IMR-90 (cell line): ENCODE data around the gene LAMA5. TPM values are rescaled to one million over a fixed set of nuclear protein-coding genes. Genes with fewer than 3 reads are reported as not detected.

Experiments
- ATAC-seq: fragments of 200-7000 bp; cut with Tn5 transposase; 2 replicates; pipeline ENCODE4 v1.9.1; 2020; ENCODE audit warnings: low read depth, mild to moderate bottlenecking, moderate library complexity
- BruUV-seq: library from RNA; stranded (reverse); fragments of 400-500 nt; replicated peaks from 2 replicates; lab custom pipeline; 2021; lab: Mats Ljungman, UMichigan
- CTCF ChIA-PET: fragments of 300-600 bp; formaldehyde crosslinking; extraction: SDS; loops from one replicate; lab custom pipeline; 2021; ENCODE audit warnings: antibody characterized with exemption; lab: Yijun Ruan, JAX
- POLR2A ChIA-PET: fragments of 300-600 bp; sonication (Branson Sonifier 250); formaldehyde crosslinking; loops from one replicate; lab custom pipeline; 2022; ENCODE audit warnings: antibody characterized with exemption; ENCODE audit not compliant: unreplicated experiment; lab: Charles Lee
- DNase-seq: peaks from one replicate; pipeline ENCODE4 v3.0.0; 2013
- H2AFZ ChIP-seq: replicated peaks from 2 replicates; pipeline ENCODE3; 2013; ENCODE audit warnings: low read length, mild to moderate bottlenecking; ENCODE audit not compliant: poor library complexity
- H2AK5ac ChIP-seq: 2 replicates; pipeline ENCODE4 v1.6.1; 2013; ENCODE audit warnings: low read depth, low read length, inconsistent platforms
- H2AK9ac ChIP-seq: replicated peaks from 2 replicates; pipeline ENCODE3; 2013; ENCODE audit warnings: mild to moderate bottlenecking, low read depth, low read length, moderate library complexity; ENCODE audit not compliant: poor library complexity
- H2BK120ac ChIP-seq: 2 replicates; pipeline ENCODE4 v1.6.1; 2013; ENCODE audit warnings: low read depth, low read length, inconsistent platforms
- H2BK15ac ChIP-seq: 3 replicates; pipeline ENCODE4 v1.6.1; 2013; ENCODE audit warnings: low read depth, low read length, inconsistent platforms
- H2BK20ac ChIP-seq: 2 replicates; pipeline ENCODE4 v1.6.1; 2013; ENCODE audit warnings: low read depth, mild to moderate bottlenecking, inconsistent platforms, low read length, moderate library complexity
- H2BK5ac ChIP-seq: 2 replicates; pipeline ENCODE4 v1.6.1; 2013; ENCODE audit warnings: mild to moderate bottlenecking, low read depth, low read length, inconsistent platforms; ENCODE audit not compliant: poor library complexity, severe bottlenecking
- H3K14ac ChIP-seq: replicated peaks from 2 replicates; pipeline ENCODE4 v1.6.1; 2013; ENCODE audit warnings: low read depth, low read length, inconsistent platforms
- H3K18ac ChIP-seq: 2 replicates; pipeline ENCODE4 v1.6.1; 2013; ENCODE audit warnings: low read depth, low read length, control low read depth
- H3K23ac ChIP-seq: 2 replicates; pipeline ENCODE4 v1.6.1; 2013; ENCODE audit warnings: low read depth, low read length, inconsistent platforms
- H3K27ac ChIP-seq: 2 replicates; pipeline ENCODE4 v1.5.1; 2013; ENCODE audit warnings: mild to moderate bottlenecking, control low read depth, low read length; ENCODE audit not compliant: insufficient read depth
- H3K27me3 ChIP-seq: 2 replicates; pipeline ENCODE4 v1.6.1; 2013; ENCODE audit warnings: low read length; ENCODE audit not compliant: control insufficient read depth, insufficient read depth
- H3K36me3 ChIP-seq: 2 replicates; pipeline ENCODE4 v1.6.1; 2013; ENCODE audit warnings: low read length, mixed read lengths; ENCODE audit not compliant: control insufficient read depth, insufficient read depth
- H3K4ac ChIP-seq: 2 replicates; pipeline ENCODE4 v1.6.1; 2013; ENCODE audit warnings: low read depth, low read length, inconsistent platforms
- H3K4me1 ChIP-seq: 2 replicates; pipeline ENCODE4 v1.6.1; 2013; ENCODE audit warnings: low read length, mixed read lengths; ENCODE audit not compliant: control insufficient read depth, insufficient read depth
- H3K4me2 ChIP-seq: 2 replicates; pipeline ENCODE4 v1.6.1; 2013; ENCODE audit warnings: low read depth, mild to moderate bottlenecking, control low read depth, low read length, moderate library complexity
- H3K4me3 ChIP-seq: 2 replicates; pipeline ENCODE4 v1.5.1; 2013; ENCODE audit warnings: low read depth, mild to moderate bottlenecking, control low read depth, low read length, moderate library complexity; ENCODE audit not compliant: insufficient read depth
- H3K56ac ChIP-seq: 2 replicates; pipeline ENCODE4 v1.6.1; 2013; ENCODE audit warnings: low read length, inconsistent platforms; ENCODE audit not compliant: insufficient read depth; ENCODE audit errors: extremely low read depth
- H3K79me1 ChIP-seq, 2 experiments: 2 replicates each; pipeline ENCODE4 v1.6.1; 2013; ENCODE audit warnings: low read length in 2 of 2, inconsistent platforms in 1 of 2, low read depth in 1 of 2
- H3K9ac ChIP-seq: 2 replicates; pipeline ENCODE4 v1.6.1; 2013; ENCODE audit warnings: low read depth, low read length, control low read depth
- H3K9me1 ChIP-seq: 2 replicates; pipeline ENCODE4 v1.6.1; 2013; ENCODE audit warnings: low read length, inconsistent platforms; ENCODE audit not compliant: insufficient read depth
- H3K9me3 ChIP-seq: 2 replicates; pipeline ENCODE4 v1.6.1; 2013; ENCODE audit warnings: low read length; ENCODE audit not compliant: control insufficient read depth, insufficient read depth
- H4K20me1 ChIP-seq: 2 replicates; pipeline ENCODE4 v1.6.1; 2013; ENCODE audit warnings: low read length, inconsistent platforms; ENCODE audit not compliant: insufficient read depth
- H4K5ac ChIP-seq: 2 replicates; pipeline ENCODE4 v1.6.1; 2013; ENCODE audit warnings: mild to moderate bottlenecking, low read depth, low read length, control low read depth
- H4K8ac ChIP-seq, 2 experiments: 2 replicates each; pipeline ENCODE4 v1.6.1; 2013; ENCODE audit warnings: low read depth in 2 of 2, low read length in 2 of 2, control low read depth in 1 of 2, inconsistent platforms in 1 of 2
- H4K91ac ChIP-seq: 2 replicates; pipeline ENCODE4 v1.6.1; 2013; ENCODE audit warnings: low read depth, low read length, inconsistent platforms; ENCODE audit not compliant: insufficient read depth
- BHLHE40 ChIP-seq: fragments of 150-350 bp; IDR thresholded peaks from 2 replicates; pipeline ENCODE4 v1.6.1; 2016; ENCODE audit warnings: mild to moderate bottlenecking, low read depth, low read length
- CEBPB ChIP-seq: IDR thresholded peaks from 2 replicates; pipeline ENCODE4 v1.6.1; 2012; ENCODE audit warnings: low read depth, low read length, improper control_type of control experiment
- CHD1 ChIP-seq: IDR thresholded peaks from 2 replicates; pipeline ENCODE4 v1.6.1; 2012; ENCODE audit warnings: low read depth, low read length, improper control_type of control experiment
- ELK1 ChIP-seq: fragments of 150-350 bp; IDR thresholded peaks from 2 replicates; pipeline ENCODE4 v1.6.1; 2016; ENCODE audit warnings: low read depth, mild to moderate bottlenecking, low read length, moderate library complexity, borderline replicate concordance
- FOS ChIP-seq: fragments of 150-350 bp; IDR thresholded peaks from 2 replicates; pipeline ENCODE4 v1.6.1; 2016; ENCODE audit warnings: low read depth, low read length
- MAFK ChIP-seq: IDR thresholded peaks from 2 replicates; pipeline ENCODE4 v1.6.1; 2012; ENCODE audit warnings: low read depth, low read length, improper control_type of control experiment
- MXI1 ChIP-seq: IDR thresholded peaks from 2 replicates; pipeline ENCODE4 v1.6.1; 2012; ENCODE audit warnings: low read depth, mild to moderate bottlenecking, low read length, moderate library complexity, borderline replicate concordance
- NFE2L2 ChIP-seq: fragments of 150-350 bp; IDR thresholded peaks from 2 replicates; pipeline ENCODE4 v1.6.1; 2016; ENCODE audit warnings: low read depth, mild to moderate bottlenecking, low read length
- POLR2A ChIP-seq: IDR thresholded peaks from 2 replicates; pipeline ENCODE4 v1.6.1; 2012; ENCODE audit warnings: mild to moderate bottlenecking, low read depth, low read length
- RAD21 ChIP-seq: IDR thresholded peaks from 2 replicates; pipeline ENCODE4 v1.6.1; 2012; ENCODE audit warnings: low read length, improper control_type of control experiment
- RCOR1 ChIP-seq: IDR thresholded peaks from 2 replicates; pipeline ENCODE4 v1.6.1; 2012; ENCODE audit warnings: mild to moderate bottlenecking, low read length, improper control_type of control experiment; ENCODE audit not compliant: insufficient replicate concordance
- SMC3 ChIP-seq: fragments of 150-350 bp; IDR thresholded peaks from 2 replicates; pipeline ENCODE4 v1.6.1; 2016; ENCODE audit warnings: low read depth, mild to moderate bottlenecking, antibody characterized with exemption, low read length, moderate library complexity
- WGBS, 2 experiments: methylation state at CpG; one replicate each; pipeline versions ENCODE4 v1.1.5 to v1.1.7; 2013; ENCODE audit warnings: missing lambda C conversion rate in 2 of 2; ENCODE audit not compliant: insufficient read length in 1 of 2; ENCODE audit errors: extremely low coverage in 2 of 2; 5-methylcytosine and 5-hydroxymethylcytosine counted together
- dilution Hi-C: fragments of 300-500 bp; cut with HindIII; formaldehyde crosslinking; loops from one replicate; pipeline ENCODE4 v1.14.3; 2018; ENCODE audit warnings: low sequenced_read_pairs; ENCODE audit not compliant: unreplicated experiment
- in situ Hi-C: fragments of 300-500 bp; cut with MboI; formaldehyde crosslinking; loops from 3 replicates; pipeline ENCODE4 v1.14.3; 2019; ENCODE audit warnings: low sequenced_read_pairs, inconsistent platforms, mixed read lengths
- intact Hi-C: fragments of 100-400 bp; cut with micrococcal nuclease; formaldehyde crosslinking; loops from 2 replicates; pipeline ENCODE4 v1.10.0; 2022
- polyA plus RNA-seq, 3 experiments: library from polyadenylated mRNA; depleted of rRNA; stranded (reverse); fragments of >200 nt; gene quantifications; 2 replicates each; pipeline ENCODE4 v1.2.3, GENCODE V29; 2012; ENCODE audit warnings: low replicate concordance in 1 of 3
- total RNA-seq: library from RNA; depleted of rRNA; stranded (reverse); fragments of >200 nt; gene quantifications from 2 replicates; pipeline ENCODE4 v1.2.3, GENCODE V29; 2012
- TF ChIP-seq, protein P1 (sequence below): fragments of 150-350 bp; IDR thresholded peaks from 2 replicates; pipeline ENCODE4 v1.6.1; 2017; ENCODE audit warnings: mild to moderate bottlenecking, antibody characterized with exemption, low read length, low read depth
- TF ChIP-seq, protein P2 (sequence below): conservative IDR thresholded peaks from 2 replicates; pipeline ENCODE4 v1.5.1; 2012; ENCODE audit warnings: mild to moderate bottlenecking, low read depth, low read length, improper control_type of control experiment

The LAMA5 gene
- total and polyA plus RNA-seq, 2 of the 4 experiments (the other 2 are of a cell fraction), result 0.90 to 7.3 TPM

- Histone ChIP-seq H2AFZ (no peak overlapping the region), H2BK5ac (no peak overlapping the region), H4K5ac (no peak overlapping the region), H4K91ac (no peak overlapping the region), H3K23ac (no peak overlapping the region), H3K14ac (no peak overlapping the region), H2BK120ac (no peak overlapping the region), H3K4me3 (no peak overlapping the region), H4K20me1 (peaks cover 5% of the 10 kb centered on the region; the same call in 1 of the 2 replicates), H3K4me1 (no peaks in the 10 kb centered on the region), H3K27ac (no peak overlapping the region), H3K36me3 (peaks cover 35% of the 10 kb centered on the region), H2BK15ac (no peak overlapping the region), H3K4ac (no peak overlapping the region), H4K8ac (no peak overlapping the region), H3K4me2 (no peak overlapping the region), H2AK5ac (no peak overlapping the region), H3K9me3 (no peaks in the 10 kb centered on the region), H3K56ac (no peak overlapping the region), H3K18ac (no peak overlapping the region), H3K9me1 (no peaks in the 10 kb centered on the region), H3K27me3 (no peaks in the 10 kb centered on the region), H2AK9ac (no peak overlapping the region), H2BK20ac (no peak overlapping the region), H3K79me1 (peaks cover 8 to 13% of the 10 kb centered on the region in 2 experiments; a peak in 3 of 4 replicates), H3K9ac (no peak overlapping the region)
- WGBS, 2 experiments, result 84% methylated on average over 7 of the region's 10 CpGs; no CpG with 5 or more reads in 1 of the 2 experiments
- intact Hi-C loops, result no loop called here
- dilution Hi-C loops, result no loop called here
- POLR2A ChIA-PET, result no interaction called here
- DNase-seq (no peak), ATAC-seq (no peak)
- BruUV-seq, result no TSS peak
- CTCF ChIA-PET, result no interaction called here
- in situ Hi-C loops, result no loop called here
- TF ChIP-seq RCOR1, result no peak
- no peak for TF ChIP-seq SMC3
- TF ChIP-seq CEBPB, result no peak
- TF ChIP-seq FOS, result no peak
- TF ChIP-seq MXI1, result no peak
- TF ChIP-seq MAFK, result no peak
- no peak for TF ChIP-seq BHLHE40
- TF ChIP-seq, protein P1, sequence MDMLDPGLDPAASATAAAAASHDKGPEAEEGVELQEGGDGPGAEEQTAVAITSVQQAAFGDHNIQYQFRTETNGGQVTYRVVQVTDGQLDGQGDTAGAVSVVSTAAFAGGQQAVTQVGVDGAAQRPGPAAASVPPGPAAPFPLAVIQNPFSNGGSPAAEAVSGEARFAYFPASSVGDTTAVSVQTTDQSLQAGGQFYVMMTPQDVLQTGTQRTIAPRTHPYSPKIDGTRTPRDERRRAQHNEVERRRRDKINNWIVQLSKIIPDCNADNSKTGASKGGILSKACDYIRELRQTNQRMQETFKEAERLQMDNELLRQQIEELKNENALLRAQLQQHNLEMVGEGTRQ, result no peak
- TF ChIP-seq, protein P2, sequence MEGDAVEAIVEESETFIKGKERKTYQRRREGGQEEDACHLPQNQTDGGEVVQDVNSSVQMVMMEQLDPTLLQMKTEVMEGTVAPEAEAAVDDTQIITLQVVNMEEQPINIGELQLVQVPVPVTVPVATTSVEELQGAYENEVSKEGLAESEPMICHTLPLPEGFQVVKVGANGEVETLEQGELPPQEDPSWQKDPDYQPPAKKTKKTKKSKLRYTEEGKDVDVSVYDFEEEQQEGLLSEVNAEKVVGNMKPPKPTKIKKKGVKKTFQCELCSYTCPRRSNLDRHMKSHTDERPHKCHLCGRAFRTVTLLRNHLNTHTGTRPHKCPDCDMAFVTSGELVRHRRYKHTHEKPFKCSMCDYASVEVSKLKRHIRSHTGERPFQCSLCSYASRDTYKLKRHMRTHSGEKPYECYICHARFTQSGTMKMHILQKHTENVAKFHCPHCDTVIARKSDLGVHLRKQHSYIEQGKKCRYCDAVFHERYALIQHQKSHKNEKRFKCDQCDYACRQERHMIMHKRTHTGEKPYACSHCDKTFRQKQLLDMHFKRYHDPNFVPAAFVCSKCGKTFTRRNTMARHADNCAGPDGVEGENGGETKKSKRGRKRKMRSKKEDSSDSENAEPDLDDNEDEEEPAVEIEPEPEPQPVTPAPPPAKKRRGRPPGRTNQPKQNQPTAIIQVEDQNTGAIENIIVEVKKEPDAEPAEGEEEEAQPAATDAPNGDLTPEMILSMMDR, result no peak
- no peak for TF ChIP-seq NFE2L2
- TF ChIP-seq RAD21, result no peak
- no peak for TF ChIP-seq CHD1
- TF ChIP-seq POLR2A, result no peak
- no peak for TF ChIP-seq ELK1
Measured at GRCh38 chr20:62272200-62272599, 94.9 kb downstream of the LAMA5 start.
